ENCODE measurements around the gene FAM98C. TPM values are rescaled to one million over a fixed set of nuclear protein-coding genes. Genes with fewer than 3 reads are reported as not detected.
"Not testable (repeated sequence)": the region's sequence is repeated elsewhere in the genome, so short reads cannot be mapped to it uniquely, and the experiment has no call there.

FAM98C gene
- polyA plus RNA-seq, 1 donor (not counting 4 experiments of a cell fraction or from before 2014, with no cell fraction given): 5.8 TPM

- Histone ChIP-seq H3K9me3 (ENCODE audit: control insufficient read depth, low read depth, low read length) (no peaks in the 10 kb centered on the region), H2AFZ (ENCODE audit: control insufficient read depth, low read length) (no peak overlapping the region), H3K27me3 (ENCODE audit: control insufficient read depth, extremely low read depth, insufficient read depth, low read length) (no peaks in the 10 kb centered on the region), H3K79me2 (ENCODE audit: control insufficient read depth, insufficient read depth, low read length) (no peaks in the 10 kb centered on the region), H3K36me3 (ENCODE audit: control insufficient read depth in 2 of 2, extremely low read depth in 1 of 2, insufficient read depth in 2 of 2, low read length in 2 of 2) (peaks cover 0 to 4% of the 10 kb centered on the region in 2 experiments), H3K9me1 (ENCODE audit: control insufficient read depth, extremely low read depth, insufficient read depth, low read length) (no peaks in the 10 kb centered on the region), H3K4me3 (ENCODE audit: control insufficient read depth in 2 of 3, extremely low read depth in 1 of 3, insufficient read depth in 2 of 3, low read depth in 1 of 3, low read length in 3 of 3) (no peak overlapping the region), H3K9ac (ENCODE audit: control insufficient read depth, extremely low read depth, insufficient read depth, low read length) (no peak overlapping the region), H3K27ac (ENCODE audit: control insufficient read depth, insufficient read depth, low read length) (no peak overlapping the region), H4K20me1 (ENCODE audit: control insufficient read depth, extremely low read depth, insufficient read depth, low read length) (no peaks in the 10 kb centered on the region), H3K4me1 (ENCODE audit: control insufficient read depth, extremely low read depth, insufficient read depth, low read length) (peaks cover 4% of the 10 kb centered on the region), H3K4me2 (ENCODE audit: control insufficient read depth, extremely low read depth, insufficient read depth, low read depth, low read length) (no peak overlapping the region)
- dilution Hi-C loops (cut with MboI; ENCODE audit: extremely low pct_ligation_motif_present, low sequenced_read_pairs): no loop called here
- no peak for FAIRE-seq
- TF ChIP-seq, protein P1, sequence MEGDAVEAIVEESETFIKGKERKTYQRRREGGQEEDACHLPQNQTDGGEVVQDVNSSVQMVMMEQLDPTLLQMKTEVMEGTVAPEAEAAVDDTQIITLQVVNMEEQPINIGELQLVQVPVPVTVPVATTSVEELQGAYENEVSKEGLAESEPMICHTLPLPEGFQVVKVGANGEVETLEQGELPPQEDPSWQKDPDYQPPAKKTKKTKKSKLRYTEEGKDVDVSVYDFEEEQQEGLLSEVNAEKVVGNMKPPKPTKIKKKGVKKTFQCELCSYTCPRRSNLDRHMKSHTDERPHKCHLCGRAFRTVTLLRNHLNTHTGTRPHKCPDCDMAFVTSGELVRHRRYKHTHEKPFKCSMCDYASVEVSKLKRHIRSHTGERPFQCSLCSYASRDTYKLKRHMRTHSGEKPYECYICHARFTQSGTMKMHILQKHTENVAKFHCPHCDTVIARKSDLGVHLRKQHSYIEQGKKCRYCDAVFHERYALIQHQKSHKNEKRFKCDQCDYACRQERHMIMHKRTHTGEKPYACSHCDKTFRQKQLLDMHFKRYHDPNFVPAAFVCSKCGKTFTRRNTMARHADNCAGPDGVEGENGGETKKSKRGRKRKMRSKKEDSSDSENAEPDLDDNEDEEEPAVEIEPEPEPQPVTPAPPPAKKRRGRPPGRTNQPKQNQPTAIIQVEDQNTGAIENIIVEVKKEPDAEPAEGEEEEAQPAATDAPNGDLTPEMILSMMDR (optimal IDR thresholded peaks at IDR 0.05 in 1 of 3, IDR thresholded peaks at IDR 0.05 in 1 of 3, conservative IDR thresholded peaks at IDR 0.05 in 1 of 3; ENCODE audit: extremely low read depth in 1 of 3, insufficient read depth in 2 of 3, low read length in 3 of 3): no peak
- TF ChIP-seq EZH2 (IDR thresholded peaks at IDR 0.05; ENCODE audit: low read length): no peak
- no peak for DNase-seq (ENCODE audit: low read depth, low spot score)
These were observed 2.4 kb downstream of the FAM98C start for GRCh38 chr19:38405276-38405675.

DNA sequence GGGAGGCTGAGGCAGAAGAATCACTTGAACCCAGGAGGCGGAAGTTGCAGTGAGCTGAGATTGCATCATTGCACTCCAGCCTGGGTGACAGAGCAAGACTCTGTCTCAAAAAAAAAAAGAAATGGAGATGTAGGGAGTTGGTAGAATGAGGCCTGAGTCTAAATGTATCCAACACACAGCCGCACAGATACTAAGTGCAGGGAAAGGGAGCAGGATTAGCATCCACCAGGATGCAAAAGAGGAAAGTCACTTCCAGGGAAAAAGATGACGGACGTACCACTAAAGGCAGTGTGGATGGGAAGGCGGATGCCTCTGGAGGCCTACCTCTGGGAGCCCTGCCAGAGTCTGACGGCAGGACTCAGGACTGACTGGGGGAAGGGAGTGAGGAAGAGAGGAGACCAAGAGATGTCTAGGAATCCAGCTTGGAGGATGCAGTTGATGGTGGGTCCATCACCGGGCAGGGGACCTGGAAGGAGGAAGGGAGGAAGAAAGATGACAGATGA, 6.8 kb downstream of the FAM98C start:
- Histone ChIP-seq H3K4me2 (ENCODE audit: control insufficient read depth, extremely low read depth, insufficient read depth, low read depth, low read length) (no peak overlapping the region), H3K9me3 (ENCODE audit: control insufficient read depth, low read depth, low read length) (no peaks in the 10 kb centered on the region), H3K4me3 (ENCODE audit: control insufficient read depth in 2 of 3, extremely low read depth in 1 of 3, insufficient read depth in 2 of 3, low read depth in 1 of 3, low read length in 3 of 3) (no peak overlapping the region), H2AFZ (ENCODE audit: control insufficient read depth, low read length) (no peak overlapping the region), H4K20me1 (ENCODE audit: control insufficient read depth, extremely low read depth, insufficient read depth, low read length) (no peaks in the 10 kb centered on the region), H3K4me1 (ENCODE audit: control insufficient read depth, extremely low read depth, insufficient read depth, low read length) (no peaks in the 10 kb centered on the region), H3K27me3 (ENCODE audit: control insufficient read depth, extremely low read depth, insufficient read depth, low read length) (no peaks in the 10 kb centered on the region), H3K9ac (ENCODE audit: control insufficient read depth, extremely low read depth, insufficient read depth, low read length) (no peak overlapping the region), H3K9me1 (ENCODE audit: control insufficient read depth, extremely low read depth, insufficient read depth, low read length) (no peaks in the 10 kb centered on the region), H3K36me3 (ENCODE audit: control insufficient read depth in 2 of 2, extremely low read depth in 1 of 2, insufficient read depth in 2 of 2, low read length in 2 of 2) (peaks cover 0 to 4% of the 10 kb centered on the region in 2 experiments), H3K27ac (ENCODE audit: control insufficient read depth, insufficient read depth, low read length) (no peak overlapping the region), H3K79me2 (ENCODE audit: control insufficient read depth, insufficient read depth, low read length) (no peaks in the 10 kb centered on the region)
- dilution Hi-C loops (cut with MboI; ENCODE audit: extremely low pct_ligation_motif_present, low sequenced_read_pairs): no loop called here
- DNase-seq (ENCODE audit: low read depth, low spot score): no peak
- no peak for TF ChIP-seq EZH2 (IDR thresholded peaks at IDR 0.05; ENCODE audit: low read length)
- TF ChIP-seq, protein P1 (optimal IDR thresholded peaks at IDR 0.05 in 1 of 3, IDR thresholded peaks at IDR 0.05 in 1 of 3, conservative IDR thresholded peaks at IDR 0.05 in 1 of 3; ENCODE audit: extremely low read depth in 1 of 3, insufficient read depth in 2 of 3, low read length in 3 of 3): no peak
- FAIRE-seq: no peak

GRCh38 chr19:38410407-38410806, 7.5 kb downstream of the FAM98C start:
- FAIRE-seq; H4K20me1 ChIP-seq (ENCODE audit: control insufficient read depth, extremely low read depth, insufficient read depth, low read length); H3K9ac ChIP-seq (ENCODE audit: control insufficient read depth, extremely low read depth, insufficient read depth, low read length); H3K27me3 ChIP-seq (ENCODE audit: control insufficient read depth, extremely low read depth, insufficient read depth, low read length); H3K9me3 ChIP-seq (ENCODE audit: control insufficient read depth, low read depth, low read length); H3K4me1 ChIP-seq (ENCODE audit: control insufficient read depth, extremely low read depth, insufficient read depth, low read length); H3K4me3 ChIP-seq (ENCODE audit: control insufficient read depth in 2 of 3, extremely low read depth in 1 of 3, insufficient read depth in 2 of 3, low read depth in 1 of 3, low read length in 3 of 3); H3K79me2 ChIP-seq (ENCODE audit: control insufficient read depth, insufficient read depth, low read length); DNase-seq (ENCODE audit: low read depth, low spot score); H3K27ac ChIP-seq (ENCODE audit: control insufficient read depth, insufficient read depth, low read length); H3K36me3 ChIP-seq (ENCODE audit: control insufficient read depth in 2 of 2, extremely low read depth in 1 of 2, insufficient read depth in 2 of 2, low read length in 2 of 2); H2AFZ ChIP-seq (ENCODE audit: control insufficient read depth, low read length); dilution Hi-C loops (cut with MboI; ENCODE audit: extremely low pct_ligation_motif_present, low sequenced_read_pairs); H3K9me1 ChIP-seq (ENCODE audit: control insufficient read depth, extremely low read depth, insufficient read depth, low read length); H3K4me2 ChIP-seq (ENCODE audit: control insufficient read depth, extremely low read depth, insufficient read depth, low read depth, low read length): not testable (repeated sequence)

All from keratinocyte (primary cell).